Measurements from ENCODE around the gene GJA1. TPM values are rescaled to one million over a fixed set of nuclear protein-coding genes. Genes with fewer than 3 reads are reported as not detected.
"Not testable (repeated sequence)": the region's sequence is repeated elsewhere in the genome, so short reads cannot be mapped to it uniquely, and the experiment has no call there.

The GJA1 gene
- total RNA-seq, 1 donor from 2014 or later, result 286 TPM

GRCh38 chr6:121443971-121444541 is 8.6 kb downstream of the GJA1 start:
- Mint-ChIP-seq H3K27ac (ENCODE audit: unreplicated experiment) (peak overlapping the region; percentile 68), H3K4me3 (ENCODE audit: unreplicated experiment) (peak overlapping the region; percentile 4)

DNA sequence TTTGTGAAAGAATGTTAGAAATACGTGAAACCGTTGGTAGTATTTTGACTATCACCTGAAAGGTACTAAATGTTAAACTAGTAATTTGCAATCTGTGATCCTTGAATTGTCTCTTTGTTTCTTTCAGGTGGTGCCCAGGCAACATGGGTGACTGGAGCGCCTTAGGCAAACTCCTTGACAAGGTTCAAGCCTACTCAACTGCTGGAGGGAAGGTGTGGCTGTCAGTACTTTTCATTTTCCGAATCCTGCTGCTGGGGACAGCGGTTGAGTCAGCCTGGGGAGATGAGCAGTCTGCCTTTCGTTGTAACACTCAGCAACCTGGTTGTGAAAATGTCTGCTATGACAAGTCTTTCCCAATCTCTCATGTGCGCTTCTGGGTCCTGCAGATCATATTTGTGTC is 11.3 kb downstream of the GJA1 start:
- H3K4me3 Mint-ChIP-seq (ENCODE audit: unreplicated experiment); DNase-seq (ENCODE audit: extremely low spot score, unreplicated experiment); H3K9me3 Mint-ChIP-seq (ENCODE audit: unreplicated experiment); H3K27ac Mint-ChIP-seq (ENCODE audit: unreplicated experiment); H3K27me3 Mint-ChIP-seq (ENCODE audit: unreplicated experiment): not testable (repeated sequence)
- Mint-ChIP-seq H3K4me1 (ENCODE audit: unreplicated experiment) (peaks cover 59% of the 10 kb centered on the region), H3K36me3 (ENCODE audit: unreplicated experiment) (peaks cover 46% of the 10 kb centered on the region)

More at GRCh38 chr6:121443971-121444541, 8.6 kb downstream of the GJA1 start:
- Mint-ChIP-seq H3K27me3 (ENCODE audit: unreplicated experiment) (no peaks in the 10 kb centered on the region), H3K9me3 (ENCODE audit: unreplicated experiment) (no peaks in the 10 kb centered on the region), H3K4me1 (ENCODE audit: unreplicated experiment) (peaks cover 78% of the 10 kb centered on the region), H3K36me3 (ENCODE audit: unreplicated experiment) (peaks cover 39% of the 10 kb centered on the region)
- DNase-seq (ENCODE audit: extremely low spot score, unreplicated experiment), result no peak
- TF ChIP-seq, protein P1, sequence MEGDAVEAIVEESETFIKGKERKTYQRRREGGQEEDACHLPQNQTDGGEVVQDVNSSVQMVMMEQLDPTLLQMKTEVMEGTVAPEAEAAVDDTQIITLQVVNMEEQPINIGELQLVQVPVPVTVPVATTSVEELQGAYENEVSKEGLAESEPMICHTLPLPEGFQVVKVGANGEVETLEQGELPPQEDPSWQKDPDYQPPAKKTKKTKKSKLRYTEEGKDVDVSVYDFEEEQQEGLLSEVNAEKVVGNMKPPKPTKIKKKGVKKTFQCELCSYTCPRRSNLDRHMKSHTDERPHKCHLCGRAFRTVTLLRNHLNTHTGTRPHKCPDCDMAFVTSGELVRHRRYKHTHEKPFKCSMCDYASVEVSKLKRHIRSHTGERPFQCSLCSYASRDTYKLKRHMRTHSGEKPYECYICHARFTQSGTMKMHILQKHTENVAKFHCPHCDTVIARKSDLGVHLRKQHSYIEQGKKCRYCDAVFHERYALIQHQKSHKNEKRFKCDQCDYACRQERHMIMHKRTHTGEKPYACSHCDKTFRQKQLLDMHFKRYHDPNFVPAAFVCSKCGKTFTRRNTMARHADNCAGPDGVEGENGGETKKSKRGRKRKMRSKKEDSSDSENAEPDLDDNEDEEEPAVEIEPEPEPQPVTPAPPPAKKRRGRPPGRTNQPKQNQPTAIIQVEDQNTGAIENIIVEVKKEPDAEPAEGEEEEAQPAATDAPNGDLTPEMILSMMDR (IDR thresholded peaks at IDR 0.05), result no peak

- H3K27me3 Mint-ChIP-seq (ENCODE audit: unreplicated experiment); H3K4me3 Mint-ChIP-seq (ENCODE audit: unreplicated experiment); H3K9me3 Mint-ChIP-seq (ENCODE audit: unreplicated experiment); H3K27ac Mint-ChIP-seq (ENCODE audit: unreplicated experiment); DNase-seq (ENCODE audit: extremely low spot score, unreplicated experiment): not testable (repeated sequence)
- Mint-ChIP-seq H3K4me1 (ENCODE audit: unreplicated experiment) (peaks cover 49% of the 10 kb centered on the region), H3K36me3 (ENCODE audit: unreplicated experiment) (peaks cover 45% of the 10 kb centered on the region)
These were observed 12.3 kb downstream of the GJA1 start for GRCh38 chr6:121447746-121448145.

DNA sequence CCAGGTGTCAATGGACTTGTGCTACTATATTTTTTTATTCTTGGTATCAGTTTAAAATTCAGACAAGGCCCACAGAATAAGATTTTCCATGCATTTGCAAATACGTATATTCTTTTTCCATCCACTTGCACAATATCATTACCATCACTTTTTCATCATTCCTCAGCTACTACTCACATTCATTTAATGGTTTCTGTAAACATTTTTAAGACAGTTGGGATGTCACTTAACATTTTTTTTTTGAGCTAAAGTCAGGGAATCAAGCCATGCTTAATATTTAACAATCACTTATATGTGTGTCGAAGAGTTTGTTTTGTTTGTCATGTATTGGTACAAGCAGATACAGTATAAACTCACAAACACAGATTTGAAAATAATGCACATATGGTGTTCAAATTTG is 13.1 kb downstream of the GJA1 start:
- DNase-seq (ENCODE audit: extremely low spot score, unreplicated experiment); H3K9me3 Mint-ChIP-seq (ENCODE audit: unreplicated experiment); H3K4me3 Mint-ChIP-seq (ENCODE audit: unreplicated experiment); H3K27ac Mint-ChIP-seq (ENCODE audit: unreplicated experiment); H3K27me3 Mint-ChIP-seq (ENCODE audit: unreplicated experiment): not testable (repeated sequence)
- peaks cover 45% of the 10 kb centered on the region for H3K36me3 Mint-ChIP-seq (ENCODE audit: unreplicated experiment)
- peaks cover 41% of the 10 kb centered on the region for H3K4me1 Mint-ChIP-seq (ENCODE audit: unreplicated experiment)

- TF ChIP-seq, protein P1 (IDR thresholded peaks at IDR 0.05), result no peak
- H3K27ac Mint-ChIP-seq (ENCODE audit: unreplicated experiment), result peak overlapping the region; percentile 13
- H3K9me3 Mint-ChIP-seq (ENCODE audit: unreplicated experiment), result no peaks in the 10 kb centered on the region
- H3K27me3 Mint-ChIP-seq (ENCODE audit: unreplicated experiment), result no peaks in the 10 kb centered on the region
- H3K4me1 Mint-ChIP-seq (ENCODE audit: unreplicated experiment), result peaks cover 33% of the 10 kb centered on the region
- peaks cover 45% of the 10 kb centered on the region for H3K36me3 Mint-ChIP-seq (ENCODE audit: unreplicated experiment)
- no peak overlapping the region for H3K4me3 Mint-ChIP-seq (ENCODE audit: unreplicated experiment)
- no peak for DNase-seq (ENCODE audit: extremely low spot score, unreplicated experiment)
These were observed 13.9 kb downstream of the GJA1 start for GRCh38 chr6:121449331-121449730.

- Mint-ChIP-seq H3K36me3 (ENCODE audit: unreplicated experiment) (peaks cover 45% of the 10 kb centered on the region), H3K27me3 (ENCODE audit: unreplicated experiment) (no peaks in the 10 kb centered on the region), H3K27ac (ENCODE audit: unreplicated experiment) (no peak overlapping the region), H3K4me3 (ENCODE audit: unreplicated experiment) (no peak overlapping the region), H3K9me3 (ENCODE audit: unreplicated experiment) (no peaks in the 10 kb centered on the region), H3K4me1 (ENCODE audit: unreplicated experiment) (peaks cover 26% of the 10 kb centered on the region)
- TF ChIP-seq, protein P1 (IDR thresholded peaks at IDR 0.05), result no peak
- DNase-seq (ENCODE audit: extremely low spot score, unreplicated experiment), result no peak
These were observed 14.8 kb downstream of the GJA1 start for GRCh38 chr6:121450242-121450641.
